Activated CD8-positive, alpha-beta memory T cell treated with anti-CD3 and anti-CD28 coated beads, Interleukin-2, amount 10 ng/mL, durations not matched to agents 7 days and 5 days (primary cell): ENCODE results near the gene RIMS4. TPM values are rescaled to one million over a fixed set of nuclear protein-coding genes. Genes with fewer than 3 reads are reported as not detected.
"Not testable (repeated sequence)": the region's sequence is repeated elsewhere in the genome, so short reads cannot be mapped to it uniquely, and the experiment has no call there.

ENCODE experiments used
- ATAC-seq: fragments of 150-1000 bp; cut with Tn5 transposase; one replicate; pipeline ENCODE4 v1.10.0; 2021; ENCODE audit warnings: moderate library complexity
- CTCF ChIA-PET: fragments of 350-600 bp; sonication (Branson Sonifier 250); formaldehyde crosslinking; loops from one replicate; lab custom pipeline; 2021; ENCODE audit warnings: antibody characterized with exemption; lab: Charles Lee
- DNase-seq: peaks from one replicate; pipeline ENCODE4 v3.0.0-alpha.2; 2020
- H3K27ac Mint-ChIP-seq: one replicate; pipeline ENCODE4 v1.8.0; 2021; ENCODE audit warnings: mild to moderate bottlenecking, mixed read lengths
- H3K27me3 Mint-ChIP-seq: one replicate; pipeline ENCODE4 v1.8.0; 2021; ENCODE audit warnings: mixed read lengths
- H3K36me3 Mint-ChIP-seq: one replicate; pipeline ENCODE4 v1.8.0; 2021; ENCODE audit warnings: mild to moderate bottlenecking, mixed read lengths
- H3K4me1 Mint-ChIP-seq: one replicate; pipeline ENCODE4 v1.8.0; 2021; ENCODE audit warnings: mixed read lengths
- H3K4me3 Mint-ChIP-seq: one replicate; pipeline ENCODE4 v1.8.0; 2021; ENCODE audit warnings: mild to moderate bottlenecking, moderate library complexity, mixed read lengths
- H3K9me3 Mint-ChIP-seq: one replicate; pipeline ENCODE4 v1.8.0; 2022; ENCODE audit warnings: low read depth, mixed read lengths
- total RNA-seq, 2 experiments: library from RNA; stranded (reverse); gene quantifications; one replicate each; pipeline ENCODE4 v1.2.3, GENCODE V29; 2021

The RIMS4 gene
- total RNA-seq, 2 experiments from 2014 or later: not detected

DNA sequence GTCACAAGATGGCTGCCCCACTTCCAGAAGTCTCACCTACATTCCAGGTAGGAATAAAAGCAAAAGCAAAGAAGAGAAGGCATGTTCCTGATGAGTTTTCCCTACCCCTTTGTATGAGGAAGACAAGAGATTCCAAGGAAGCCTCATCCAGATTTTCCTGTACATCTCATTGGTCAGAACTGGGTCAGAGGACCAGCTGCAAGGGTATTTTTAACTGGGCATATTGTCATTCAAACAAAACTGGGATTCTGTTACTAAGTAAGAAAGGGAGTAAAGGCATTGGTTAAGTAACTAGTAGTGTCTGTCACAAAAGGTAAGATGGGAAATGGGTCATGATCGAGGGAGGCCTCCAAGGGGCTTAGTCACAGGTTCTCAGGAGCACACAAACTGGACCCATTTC is 28.2 kb upstream of the RIMS4 start:
- peaks cover 35% of the 10 kb centered on the region for H3K27me3 Mint-ChIP-seq
- DNase-seq: no peak
- H3K36me3 Mint-ChIP-seq: no peaks in the 10 kb centered on the region
- H3K27ac Mint-ChIP-seq: no peak overlapping the region
- H3K4me3 Mint-ChIP-seq: no peak overlapping the region
- peaks cover 2% of the 10 kb centered on the region for H3K9me3 Mint-ChIP-seq
- ATAC-seq: no peak
- CTCF ChIA-PET: no interaction called here
- no peaks in the 10 kb centered on the region for H3K4me1 Mint-ChIP-seq

DNA sequence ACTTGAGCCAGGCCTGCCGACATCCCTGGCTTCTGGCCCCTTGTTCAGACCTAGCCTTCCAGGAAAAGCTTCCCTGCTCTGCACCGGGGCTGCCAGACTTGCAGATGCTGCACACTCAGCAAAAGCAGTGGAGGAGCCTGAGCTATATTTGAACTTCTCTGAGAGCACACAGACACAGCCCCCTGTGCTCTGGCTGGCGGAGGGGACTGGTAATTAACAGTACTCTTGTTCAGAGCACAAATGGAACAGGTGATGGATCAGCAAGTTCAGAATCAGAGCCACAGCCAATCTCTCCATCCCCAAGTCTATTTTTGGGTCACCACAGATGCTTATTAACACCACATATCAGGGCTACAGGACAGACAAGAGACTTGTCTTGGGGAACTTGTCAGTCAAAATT is 27.6 kb upstream of the RIMS4 start:
- Mint-ChIP-seq H3K9me3 (no peaks in the 10 kb centered on the region), H3K27me3 (peaks cover 33% of the 10 kb centered on the region), H3K27ac (no peak overlapping the region), H3K4me1 (no peaks in the 10 kb centered on the region), H3K4me3 (no peak overlapping the region), H3K36me3 (no peaks in the 10 kb centered on the region)
- DNase-seq: no peak
- ATAC-seq: no peak
- CTCF ChIA-PET: no interaction called here

DNA sequence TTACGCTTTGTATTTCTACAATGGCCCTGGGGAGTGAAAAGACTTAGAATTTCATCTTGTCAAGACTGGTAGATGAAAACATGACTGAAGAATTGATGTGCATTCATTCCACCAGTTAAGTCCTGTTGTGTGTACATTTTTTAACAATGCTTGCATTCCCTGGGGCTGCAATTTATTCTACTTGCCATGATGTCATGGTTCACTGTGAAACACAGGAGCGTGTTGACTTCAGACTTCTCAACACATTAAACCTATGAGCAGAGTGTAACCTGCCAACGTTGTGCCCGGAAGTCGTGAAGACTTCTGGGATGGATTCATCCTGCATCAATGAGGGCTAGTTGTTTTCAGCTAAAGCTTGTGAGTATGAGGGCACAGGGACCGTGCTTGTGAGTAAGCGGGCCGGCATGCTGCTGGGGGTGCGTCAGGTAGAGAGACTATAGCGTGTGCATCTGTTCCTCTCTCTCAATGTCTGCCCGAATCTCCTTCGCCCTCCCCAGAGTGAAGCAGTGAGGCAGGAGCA is 26.3 kb upstream of the RIMS4 start:
- no peak overlapping the region for H3K27ac Mint-ChIP-seq
- H3K27me3 Mint-ChIP-seq: peaks cover 35% of the 10 kb centered on the region
- CTCF ChIA-PET: no interaction called here
- no peaks in the 10 kb centered on the region for H3K4me1 Mint-ChIP-seq
- no peaks in the 10 kb centered on the region for H3K36me3 Mint-ChIP-seq
- ATAC-seq (no peak), DNase-seq (no peak)
- no peak overlapping the region for H3K4me3 Mint-ChIP-seq
- H3K9me3 Mint-ChIP-seq: no peaks in the 10 kb centered on the region

DNA sequence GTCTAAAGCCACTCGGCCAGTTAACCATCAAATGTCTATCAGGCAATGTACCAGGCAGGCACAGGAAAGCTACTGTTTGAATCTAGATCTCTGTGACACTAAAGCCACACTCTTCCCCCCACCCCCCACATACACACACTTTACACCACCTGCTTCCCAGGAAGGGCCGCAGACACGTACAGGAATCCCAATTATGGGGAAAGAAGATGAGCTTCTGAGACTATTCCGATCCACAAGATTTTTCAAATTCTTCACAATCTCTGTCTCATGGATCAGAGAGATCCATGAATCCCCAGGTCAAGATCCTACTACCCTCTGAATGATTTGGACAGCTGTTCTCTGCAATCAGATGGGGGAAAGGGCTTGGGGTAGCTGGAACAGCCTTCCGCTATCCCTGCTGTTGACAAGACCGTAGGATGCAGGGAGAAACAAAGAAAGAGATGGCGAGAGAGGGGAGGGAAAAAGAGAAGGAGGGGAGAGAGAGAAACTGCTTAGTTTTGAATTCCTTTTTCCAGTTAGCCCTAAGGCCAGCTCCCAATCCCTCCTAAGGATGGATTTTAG is 25.4 kb upstream of the RIMS4 start:
- Mint-ChIP-seq H3K9me3 (no peaks in the 10 kb centered on the region), H3K27ac (no peak overlapping the region), H3K4me3 (no peak overlapping the region), H3K27me3 (peaks cover 36% of the 10 kb centered on the region), H3K36me3 (no peaks in the 10 kb centered on the region), H3K4me1 (no peaks in the 10 kb centered on the region)
- ATAC-seq (no peak), DNase-seq (no peak)
- CTCF ChIA-PET: interaction anchor here (0.6 kb wide), 1 partner anchor 1928 kb away, joined by 3 read pairs; no protein-coding TSS in a partner anchor

DNA sequence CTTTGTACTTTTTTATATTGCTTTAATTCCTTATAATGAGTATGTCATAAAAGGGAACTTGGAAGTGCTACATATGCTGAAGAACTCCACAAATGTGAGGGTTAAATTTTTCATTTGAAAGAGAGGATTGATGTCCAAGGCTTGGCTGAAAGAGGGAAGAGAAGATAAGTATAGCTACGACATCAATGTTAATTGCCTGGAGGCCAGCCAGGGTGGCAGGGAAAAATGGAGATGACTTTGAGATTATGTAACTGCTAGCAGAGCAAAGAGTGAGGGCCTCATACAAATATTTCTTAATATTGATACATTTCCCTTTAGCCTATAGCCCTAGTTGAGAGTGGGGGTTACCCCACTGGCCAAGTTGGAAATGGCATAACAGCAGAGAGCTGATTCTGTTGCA is 24.8 kb upstream of the RIMS4 start:
- CTCF ChIA-PET: no interaction called here
- Mint-ChIP-seq H3K27ac (no peak overlapping the region), H3K4me3 (no peak overlapping the region), H3K4me1 (no peaks in the 10 kb centered on the region), H3K27me3 (peaks cover 37% of the 10 kb centered on the region), H3K36me3 (no peaks in the 10 kb centered on the region), H3K9me3 (no peaks in the 10 kb centered on the region)
- ATAC-seq: no peak
- DNase-seq: no peak

DNA sequence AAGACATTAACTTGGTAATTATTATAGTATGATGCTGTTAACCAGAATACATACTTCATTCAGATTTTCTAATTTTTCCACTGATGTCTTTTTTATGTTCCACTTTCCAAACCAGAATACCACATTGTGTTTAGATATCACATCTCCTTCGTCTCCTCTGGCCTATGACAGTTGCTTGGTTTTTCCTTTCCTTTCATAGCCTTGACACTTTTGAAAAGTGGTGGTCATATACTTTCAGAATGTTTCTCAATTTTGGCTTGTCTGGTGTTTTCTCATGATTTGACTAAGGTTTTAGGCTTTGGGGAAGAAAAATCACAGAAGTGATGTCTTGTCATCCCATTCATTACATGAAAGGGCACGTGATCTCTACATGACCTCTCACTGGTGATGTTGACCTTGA is 24.3 kb upstream of the RIMS4 start:
- CTCF ChIA-PET: no interaction called here
- ATAC-seq: no peak

DNA sequence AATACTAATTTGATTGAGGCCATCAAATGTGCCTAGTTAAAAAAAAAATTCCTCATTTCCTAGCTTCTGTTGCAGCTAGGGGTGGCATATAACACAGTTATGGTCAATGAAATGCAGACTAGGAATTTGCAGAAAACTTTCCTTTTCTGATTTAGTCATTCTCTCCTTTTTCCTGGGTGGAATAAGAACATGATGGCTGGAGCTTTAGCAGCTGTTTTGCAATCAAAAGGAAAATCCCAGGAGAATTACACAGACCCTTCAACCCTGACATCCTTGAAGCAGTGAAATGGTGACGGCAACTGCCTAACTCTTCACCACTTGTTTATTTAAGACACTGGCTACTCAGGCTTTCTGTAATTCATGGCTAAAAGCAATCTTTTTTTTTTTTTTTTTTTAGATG is 23.1 kb upstream of the RIMS4 start:
- ATAC-seq: no peak
- Mint-ChIP-seq H3K36me3 (no peaks in the 10 kb centered on the region), H3K4me3 (no peak overlapping the region), H3K9me3 (no peaks in the 10 kb centered on the region), H3K27ac (no peak overlapping the region), H3K27me3 (peaks cover 44% of the 10 kb centered on the region), H3K4me1 (no peaks in the 10 kb centered on the region)
- DNase-seq: no peak
- CTCF ChIA-PET: interaction anchor here (0.8 to 1.0 kb wide), 2 partner anchors 317 to 461 kb away, joined by 3 read pairs; no protein-coding TSS in a partner anchor

More for the DNA sequence above, 24.3 kb upstream of the RIMS4 start:
- Mint-ChIP-seq H3K27me3 (peaks cover 37% of the 10 kb centered on the region), H3K9me3 (no peaks in the 10 kb centered on the region), H3K27ac (no peak overlapping the region), H3K4me1 (no peaks in the 10 kb centered on the region), H3K4me3 (no peak overlapping the region), H3K36me3 (no peaks in the 10 kb centered on the region)
- DNase-seq: no peak

DNA sequence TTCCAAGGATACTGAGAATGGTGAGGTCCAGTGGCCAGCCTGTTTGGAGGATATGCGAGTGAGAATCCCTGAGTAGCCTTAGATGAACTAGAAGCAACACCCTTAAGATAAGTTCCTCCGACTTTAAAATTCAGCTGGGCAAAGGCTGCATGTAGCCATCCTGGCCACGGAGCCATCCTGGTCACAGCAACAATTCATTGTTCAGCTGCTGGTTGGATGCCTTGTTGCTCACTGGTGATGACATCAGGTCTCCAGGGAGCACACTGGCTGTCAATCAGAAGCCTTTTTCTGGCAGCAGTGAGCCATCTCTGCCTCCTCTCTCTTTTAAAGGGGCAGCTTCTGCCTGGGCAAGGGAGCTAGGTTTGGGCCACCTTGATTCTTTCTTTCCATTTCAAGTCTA is 22.4 kb upstream of the RIMS4 start:
- H3K4me1 Mint-ChIP-seq: no peaks in the 10 kb centered on the region
- CTCF ChIA-PET: interaction anchor here (0.8 kb wide), 1 partner anchor 461 kb away, joined by 3 read pairs; no protein-coding TSS in a partner anchor

DNA sequence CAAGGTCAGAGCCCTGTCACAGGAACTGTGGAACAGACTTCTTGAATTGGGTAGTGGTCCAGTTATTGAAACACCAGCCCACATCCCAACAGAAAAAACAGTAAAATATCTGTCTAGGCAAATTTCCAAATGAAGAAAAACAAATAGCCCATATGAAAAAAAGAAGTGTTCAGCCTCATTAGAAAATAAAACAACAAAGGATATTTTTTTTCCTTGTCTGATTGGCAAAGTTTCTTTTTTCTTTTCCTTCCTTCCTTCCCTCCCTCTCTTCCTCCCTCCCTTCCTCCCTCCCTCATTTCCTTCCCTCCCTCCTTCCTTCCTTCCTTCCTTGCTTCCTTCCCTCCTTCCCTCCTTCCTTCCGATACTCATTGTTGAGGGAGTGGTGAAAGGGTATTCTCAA is 20.6 kb upstream of the RIMS4 start:
- Mint-ChIP-seq H3K4me3 (no peak overlapping the region), H3K4me1 (no peaks in the 10 kb centered on the region), H3K9me3 (no peaks in the 10 kb centered on the region), H3K27me3 (peaks cover 57% of the 10 kb centered on the region), H3K27ac (no peak overlapping the region), H3K36me3 (no peaks in the 10 kb centered on the region)
- ATAC-seq: no peak
- CTCF ChIA-PET: no interaction called here
- no peak for DNase-seq

More for the DNA sequence above, 22.4 kb upstream of the RIMS4 start:
- no peak for ATAC-seq
- H3K4me3 Mint-ChIP-seq: no peak overlapping the region
- no peak overlapping the region for H3K27ac Mint-ChIP-seq
- no peak for DNase-seq
- no peaks in the 10 kb centered on the region for H3K36me3 Mint-ChIP-seq
- H3K27me3 Mint-ChIP-seq: peaks cover 48% of the 10 kb centered on the region
- H3K9me3 Mint-ChIP-seq: no peaks in the 10 kb centered on the region

DNA sequence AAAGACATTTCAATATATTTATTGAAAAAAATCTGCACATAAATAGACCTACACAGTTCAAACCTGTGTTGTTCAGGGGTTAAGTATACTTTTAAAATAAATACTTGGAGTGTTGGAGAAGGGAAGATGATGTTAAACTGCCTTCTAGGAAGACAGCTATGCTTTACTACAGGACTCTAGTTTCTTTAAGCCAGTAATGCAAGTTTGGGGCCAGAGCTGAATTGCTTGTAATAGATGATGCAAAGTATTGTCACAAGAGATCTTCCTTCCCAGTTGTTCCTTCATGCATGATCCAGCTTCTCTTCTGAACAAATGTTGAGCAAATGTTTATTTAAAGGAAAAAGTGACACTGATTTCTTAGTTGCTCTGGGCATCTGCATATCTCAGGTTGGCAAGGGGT is 20.2 kb upstream of the RIMS4 start:
- Mint-ChIP-seq H3K27me3 (peaks cover 58% of the 10 kb centered on the region), H3K27ac (no peak overlapping the region), H3K9me3 (no peaks in the 10 kb centered on the region), H3K36me3 (no peaks in the 10 kb centered on the region), H3K4me1 (no peaks in the 10 kb centered on the region), H3K4me3 (no peak overlapping the region)
- CTCF ChIA-PET: no interaction called here
- no peak for ATAC-seq
- DNase-seq: no peak

DNA sequence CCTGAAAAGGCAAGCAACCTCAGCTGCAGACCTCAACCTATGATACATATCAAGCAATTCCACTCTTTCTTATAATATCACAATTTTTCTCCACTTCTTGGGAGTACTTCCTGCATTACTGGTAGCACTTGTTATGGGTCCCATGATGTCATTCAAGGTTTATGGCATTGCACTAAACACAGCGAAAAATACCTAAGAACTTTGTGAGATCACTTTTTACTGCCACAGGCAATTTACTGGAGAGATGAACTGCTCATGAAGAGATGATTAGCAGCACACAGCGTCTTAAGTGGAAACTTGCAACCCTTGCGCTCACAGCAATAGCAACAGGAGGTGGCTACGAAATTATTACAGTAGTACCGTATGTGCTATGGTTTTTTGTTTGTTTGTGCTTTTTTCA is 19.3 kb upstream of the RIMS4 start:
- Mint-ChIP-seq H3K4me3 (no peak overlapping the region), H3K9me3 (no peaks in the 10 kb centered on the region), H3K27ac (no peak overlapping the region), H3K27me3 (peaks cover 56% of the 10 kb centered on the region), H3K36me3 (no peaks in the 10 kb centered on the region), H3K4me1 (no peaks in the 10 kb centered on the region)
- CTCF ChIA-PET: no interaction called here
- DNase-seq (no peak), ATAC-seq (no peak)

DNA sequence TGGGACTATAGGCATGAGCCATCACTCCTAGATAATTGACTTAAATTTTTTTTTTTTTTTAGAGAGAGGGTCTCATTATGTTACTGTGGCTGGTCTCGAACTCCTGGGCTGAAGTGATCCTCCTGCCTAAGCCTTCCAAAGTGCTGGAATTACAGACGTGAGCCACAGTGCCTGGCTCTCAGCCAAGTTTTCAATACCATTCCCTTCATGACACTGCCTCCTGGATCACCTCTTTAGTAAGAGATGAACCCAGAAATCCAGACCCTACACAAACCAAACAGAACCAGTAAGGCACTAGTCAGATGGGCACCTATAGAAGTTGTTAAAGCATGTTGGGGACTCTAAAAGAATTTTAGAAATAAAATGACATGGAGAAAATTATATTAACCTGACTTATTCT is 18.3 kb upstream of the RIMS4 start:
- no peaks in the 10 kb centered on the region for H3K36me3 Mint-ChIP-seq
- no peak overlapping the region for H3K27ac Mint-ChIP-seq
- DNase-seq (no peak), ATAC-seq (no peak)
- CTCF ChIA-PET: no interaction called here
- peaks cover 51% of the 10 kb centered on the region for H3K27me3 Mint-ChIP-seq
- H3K4me3 Mint-ChIP-seq: no peak overlapping the region
- H3K4me1 Mint-ChIP-seq: no peaks in the 10 kb centered on the region
- H3K9me3 Mint-ChIP-seq: no peaks in the 10 kb centered on the region

DNA sequence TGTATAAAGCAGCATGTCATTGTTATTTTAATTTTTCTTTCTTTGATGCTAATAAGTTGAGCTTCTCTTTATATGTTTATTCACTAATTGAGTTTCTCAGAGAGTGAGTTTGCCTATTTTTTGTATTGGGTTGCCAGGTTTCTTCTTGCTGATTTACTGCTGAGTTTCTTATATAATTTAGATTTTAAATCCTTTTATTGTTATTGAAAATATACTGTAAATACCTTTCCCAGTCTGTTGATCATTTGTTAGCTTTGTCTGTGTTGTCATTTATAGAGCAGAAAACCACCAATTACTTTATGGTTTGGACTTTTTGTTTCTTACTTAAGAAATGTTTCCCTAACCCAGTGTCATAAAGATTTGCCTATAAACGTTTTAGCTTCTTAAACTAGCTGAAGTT is 17.1 kb upstream of the RIMS4 start:
- Mint-ChIP-seq H3K4me3 (no peak overlapping the region), H3K27me3 (peaks cover 44% of the 10 kb centered on the region), H3K4me1 (no peaks in the 10 kb centered on the region), H3K27ac (no peak overlapping the region), H3K9me3 (no peaks in the 10 kb centered on the region), H3K36me3 (no peaks in the 10 kb centered on the region)
- DNase-seq (no peak), ATAC-seq (no peak)
- CTCF ChIA-PET: no interaction called here

DNA sequence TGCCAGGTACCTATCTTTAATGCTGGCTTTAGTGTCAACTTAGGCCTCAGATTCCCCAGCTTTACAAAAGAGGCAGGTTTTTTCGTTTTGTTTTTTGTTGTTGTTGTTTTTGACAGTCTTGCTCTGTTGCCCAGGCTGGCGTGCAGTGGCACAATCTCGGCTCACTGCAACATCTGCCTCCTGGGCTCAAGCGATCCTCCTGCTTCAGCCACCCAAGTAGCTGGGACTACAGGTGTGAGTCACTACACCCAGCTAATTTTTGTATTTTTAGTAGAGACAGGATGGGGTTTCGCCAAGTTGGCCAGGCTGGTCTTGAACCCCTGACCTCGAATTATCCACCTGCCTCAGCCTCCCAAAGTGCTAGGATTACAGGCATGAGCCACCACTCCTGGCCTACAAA is 11.2 kb upstream of the RIMS4 start:
- H3K27ac Mint-ChIP-seq, CTCF ChIA-PET, H3K9me3 Mint-ChIP-seq, H3K36me3 Mint-ChIP-seq, ATAC-seq, H3K27me3 Mint-ChIP-seq, DNase-seq, H3K4me1 Mint-ChIP-seq, H3K4me3 Mint-ChIP-seq: not testable (repeated sequence)
